HEK293 (cell line): Measurements from ENCODE around the gene RTBDN.

ENCODE experiments used
- CTCF ChIA-PET: fragments of 350-600 bp; formaldehyde crosslinking; extraction: SDS; loops from one replicate; lab custom pipeline; 2021; ENCODE audit warnings: antibody characterized with exemption; lab: Yijun Ruan, JAX
- POLR2A ChIA-PET: fragments of 300-600 bp; formaldehyde crosslinking; extraction: SDS; loops from one replicate; lab custom pipeline; 2020; ENCODE audit warnings: antibody characterized with exemption, inconsistent platforms; lab: Yijun Ruan, JAX
- H3K27ac ChIP-seq: fragments of 200-500 bp; sonication (Bioruptor generic); 2 replicates; pipeline ENCODE4 v1.5.1; 2014; ENCODE audit warnings: low read depth, low read length, control low read depth, inconsistent platforms; ENCODE audit errors: extremely low read depth
- H3K36me3 ChIP-seq, 2 experiments: fragments of 200-500 bp in 1 of 2; sonication (Bioruptor generic) in 1 of 2; 1 replicate in 1 of 2; 2 replicates in 1 of 2; pipeline ENCODE4 v1.5.1; 2014 to 2017; ENCODE audit warnings: inconsistent platforms in 2 of 2, low read length in 2 of 2; ENCODE audit not compliant: control insufficient read depth in 2 of 2, insufficient read depth in 1 of 2
- H3K4me1 ChIP-seq: fragments of 200-500 bp; sonication (Bioruptor generic); 2 replicates; pipeline ENCODE4 v1.5.1; 2014; ENCODE audit warnings: mild to moderate bottlenecking, low read length, inconsistent platforms; ENCODE audit not compliant: control insufficient read depth, insufficient read depth
- H3K4me3 ChIP-seq: 2 replicates; pipeline ENCODE4 v1.5.1; 2011; ENCODE audit warnings: low read depth, mild to moderate bottlenecking, control low read depth, low read length, moderate library complexity
- H3K9me3 ChIP-seq: fragments of 200-500 bp; sonication (Bioruptor generic); 2 replicates; pipeline ENCODE4 v1.5.1; 2014; ENCODE audit warnings: low read depth, low read length, inconsistent platforms; ENCODE audit not compliant: control insufficient read depth, insufficient read depth
- EGR2 ChIP-seq: fragments of 450-650 bp; formaldehyde crosslinking; IDR thresholded peaks from 2 replicates; pipeline ENCODE4 v1.5.1; 2016; ENCODE audit warnings: low read depth, missing biosample characterization, missing genetic modification characterization
- SCRT2 ChIP-seq: fragments of 450-650 bp; formaldehyde crosslinking; IDR thresholded peaks from 2 replicates; pipeline ENCODE4 v1.5.1; 2016; ENCODE audit warnings: missing biosample characterization, missing genetic modification characterization
- SP2 ChIP-seq: fragments of 450-650 bp; formaldehyde crosslinking; IDR thresholded peaks from 2 replicates; pipeline ENCODE4 v1.5.1; 2016; ENCODE audit warnings: missing biosample characterization, missing genetic modification characterization
- ZFHX2 ChIP-seq: fragments of 450-650 bp; formaldehyde crosslinking; conservative IDR thresholded peaks from 2 replicates; pipeline ENCODE4 v1.5.1; 2016; ENCODE audit warnings: missing biosample characterization, missing genetic modification characterization
- ZNF335 ChIP-seq: fragments of 450-650 bp; formaldehyde crosslinking; conservative IDR thresholded peaks from 2 replicates; pipeline ENCODE4 v1.5.1; 2016; ENCODE audit warnings: missing biosample characterization, missing genetic modification characterization
- ZNF391 ChIP-seq: fragments of 450-650 bp; formaldehyde crosslinking; IDR thresholded peaks from 2 replicates; pipeline ENCODE4 v1.5.1; 2016; ENCODE audit warnings: low read depth, missing biosample characterization, missing genetic modification characterization, borderline replicate concordance
- ZNF544 ChIP-seq: fragments of 450-650 bp; formaldehyde crosslinking; IDR thresholded peaks from 2 replicates; pipeline ENCODE4 v1.5.0; 2017; ENCODE audit warnings: missing biosample characterization, missing genetic modification characterization
- ZNF664 ChIP-seq: fragments of 450-650 bp; formaldehyde crosslinking; IDR thresholded peaks from 2 replicates; pipeline ENCODE4 v1.5.1; 2016; ENCODE audit warnings: missing biosample characterization, missing genetic modification characterization
- ZNF670 ChIP-seq: fragments of 450-650 bp; formaldehyde crosslinking; IDR thresholded peaks from 2 replicates; pipeline ENCODE4 v1.5.1; 2016; ENCODE audit warnings: missing biosample characterization, missing genetic modification characterization, low read depth
- TF ChIP-seq, protein P1 (sequence below): fragments of 450-650 bp; formaldehyde crosslinking; IDR thresholded peaks from 2 replicates; pipeline ENCODE4 v1.5.1; 2016; ENCODE audit warnings: missing biosample characterization, missing genetic modification characterization
- TF ChIP-seq, protein P2 (sequence below): fragments of 450-650 bp; formaldehyde crosslinking; IDR thresholded peaks from 2 replicates; pipeline ENCODE4 v1.5.1; 2016; ENCODE audit warnings: missing biosample characterization, missing genetic modification characterization
- TF ChIP-seq, protein P3 (sequence below): fragments of 450-650 bp; formaldehyde crosslinking; IDR thresholded peaks from 2 replicates; pipeline ENCODE4 v1.5.1; 2016; ENCODE audit warnings: missing biosample characterization, missing genetic modification characterization
- TF ChIP-seq, protein P4 (sequence below): fragments of 450-650 bp; formaldehyde crosslinking; IDR thresholded peaks from 2 replicates; pipeline ENCODE4 v1.5.1; 2016; ENCODE audit warnings: missing biosample characterization, missing genetic modification characterization

Gene RTBDN

DNA sequence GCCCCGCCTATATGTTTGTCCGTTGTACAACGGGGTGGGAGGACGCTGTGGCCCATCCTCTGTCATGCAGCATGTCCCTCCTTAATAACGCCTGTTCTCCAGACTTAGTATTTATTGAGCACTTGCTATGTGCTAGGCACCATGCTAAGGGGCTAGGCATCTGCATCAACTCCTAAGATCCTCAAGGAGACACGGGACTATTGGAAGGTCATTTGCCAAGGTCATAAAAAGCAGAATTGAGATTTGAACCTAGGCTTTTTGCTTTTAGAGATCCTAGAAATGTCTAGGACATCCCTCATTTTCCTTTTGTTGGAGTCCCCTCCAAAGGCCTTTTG lies 2.1 kb upstream of the RTBDN start:
- TF ChIP-seq, protein P1, sequence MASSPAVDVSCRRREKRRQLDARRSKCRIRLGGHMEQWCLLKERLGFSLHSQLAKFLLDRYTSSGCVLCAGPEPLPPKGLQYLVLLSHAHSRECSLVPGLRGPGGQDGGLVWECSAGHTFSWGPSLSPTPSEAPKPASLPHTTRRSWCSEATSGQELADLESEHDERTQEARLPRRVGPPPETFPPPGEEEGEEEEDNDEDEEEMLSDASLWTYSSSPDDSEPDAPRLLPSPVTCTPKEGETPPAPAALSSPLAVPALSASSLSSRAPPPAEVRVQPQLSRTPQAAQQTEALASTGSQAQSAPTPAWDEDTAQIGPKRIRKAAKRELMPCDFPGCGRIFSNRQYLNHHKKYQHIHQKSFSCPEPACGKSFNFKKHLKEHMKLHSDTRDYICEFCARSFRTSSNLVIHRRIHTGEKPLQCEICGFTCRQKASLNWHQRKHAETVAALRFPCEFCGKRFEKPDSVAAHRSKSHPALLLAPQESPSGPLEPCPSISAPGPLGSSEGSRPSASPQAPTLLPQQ (tag by site-specific recombination), result no peak
- TF ChIP-seq, protein P2, sequence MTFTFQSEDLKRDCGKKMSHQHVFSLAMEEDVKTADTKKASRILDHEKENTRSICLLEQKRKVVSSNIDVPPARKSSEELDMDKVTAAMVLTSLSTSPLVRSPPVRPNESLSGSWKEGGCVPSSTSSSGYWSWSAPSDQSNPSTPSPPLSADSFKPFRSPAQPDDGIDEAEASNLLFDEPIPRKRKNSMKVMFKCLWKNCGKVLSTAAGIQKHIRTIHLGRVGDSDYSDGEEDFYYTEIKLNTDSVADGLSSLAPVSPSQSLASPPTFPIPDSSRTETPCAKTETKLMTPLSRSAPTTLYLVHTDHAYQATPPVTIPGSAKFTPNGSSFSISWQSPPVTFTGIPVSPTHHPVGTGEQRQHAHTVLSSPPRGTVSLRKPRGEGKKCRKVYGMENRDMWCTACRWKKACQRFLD (tag by site-specific recombination), result no peak
- TF ChIP-seq ZNF670 (tag by site-specific recombination) (no peak), ZNF664 (tag by site-specific recombination) (peak; percentile 98), ZNF391 (tag by site-specific recombination) (0 out of 2 replicates have a peak, but pooled peaks have one; percentile 1), ZNF544 (no peak), ZNF335 (tag by site-specific recombination) (peak; percentile 40), SCRT2 (no peak)
- TF ChIP-seq, protein P3, sequence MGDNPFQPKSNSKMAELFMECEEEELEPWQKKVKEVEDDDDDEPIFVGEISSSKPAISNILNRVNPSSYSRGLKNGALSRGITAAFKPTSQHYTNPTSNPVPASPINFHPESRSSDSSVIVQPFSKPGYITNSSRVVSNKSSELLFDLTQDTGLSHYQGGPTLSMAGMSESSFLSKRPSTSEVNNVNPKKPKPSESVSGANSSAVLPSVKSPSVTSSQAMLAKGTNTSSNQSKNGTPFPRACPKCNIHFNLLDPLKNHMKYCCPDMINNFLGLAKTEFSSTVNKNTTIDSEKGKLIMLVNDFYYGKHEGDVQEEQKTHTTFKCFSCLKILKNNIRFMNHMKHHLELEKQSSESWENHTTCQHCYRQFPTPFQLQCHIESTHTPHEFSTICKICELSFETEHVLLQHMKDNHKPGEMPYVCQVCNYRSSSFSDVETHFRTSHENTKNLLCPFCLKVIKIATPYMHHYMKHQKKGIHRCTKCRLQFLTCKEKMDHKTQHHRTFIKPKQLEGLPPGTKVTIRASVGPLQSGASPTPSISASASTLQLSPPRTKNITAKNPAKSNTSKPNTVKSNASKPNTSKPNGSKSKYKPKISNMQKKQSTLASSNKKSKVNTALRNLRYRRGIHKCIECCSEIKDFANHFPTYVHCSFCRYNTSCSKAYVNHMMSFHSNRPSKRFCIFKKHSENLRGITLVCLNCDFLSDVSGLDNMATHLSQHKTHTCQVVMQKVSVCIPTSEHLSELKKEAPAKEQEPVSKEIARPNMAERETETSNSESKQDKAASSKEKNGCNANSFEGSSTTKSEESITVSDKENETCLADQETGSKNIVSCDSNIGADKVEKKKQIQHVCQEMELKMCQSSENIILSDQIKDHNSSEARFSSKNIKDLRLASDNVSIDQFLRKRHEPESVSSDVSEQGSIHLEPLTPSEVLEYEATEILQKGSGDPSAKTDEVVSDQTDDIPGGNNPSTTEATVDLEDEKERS (tag by site-specific recombination), result no peak
- TF ChIP-seq, all 188 proteins: peak for 3
- H3K9me3 ChIP-seq, result no peaks in the 10 kb centered on the region
- POLR2A ChIA-PET, result no interaction called here
- no peaks in the 10 kb centered on the region for H3K36me3 ChIP-seq
- no peak overlapping the region for H3K4me3 ChIP-seq
- CTCF ChIA-PET, result interaction anchor here (0.9 to 1.9 kb wide), 7 partner anchors 9 to 49 kb away, joined by 3 to 12 read pairs (median 4); no protein-coding TSS in a partner anchor
- 0 out of 2 replicates have a peak, but pooled peaks cover 2% of the 10 kb centered on the region for H3K4me1 ChIP-seq
- no peak overlapping the region for H3K27ac ChIP-seq

DNA sequence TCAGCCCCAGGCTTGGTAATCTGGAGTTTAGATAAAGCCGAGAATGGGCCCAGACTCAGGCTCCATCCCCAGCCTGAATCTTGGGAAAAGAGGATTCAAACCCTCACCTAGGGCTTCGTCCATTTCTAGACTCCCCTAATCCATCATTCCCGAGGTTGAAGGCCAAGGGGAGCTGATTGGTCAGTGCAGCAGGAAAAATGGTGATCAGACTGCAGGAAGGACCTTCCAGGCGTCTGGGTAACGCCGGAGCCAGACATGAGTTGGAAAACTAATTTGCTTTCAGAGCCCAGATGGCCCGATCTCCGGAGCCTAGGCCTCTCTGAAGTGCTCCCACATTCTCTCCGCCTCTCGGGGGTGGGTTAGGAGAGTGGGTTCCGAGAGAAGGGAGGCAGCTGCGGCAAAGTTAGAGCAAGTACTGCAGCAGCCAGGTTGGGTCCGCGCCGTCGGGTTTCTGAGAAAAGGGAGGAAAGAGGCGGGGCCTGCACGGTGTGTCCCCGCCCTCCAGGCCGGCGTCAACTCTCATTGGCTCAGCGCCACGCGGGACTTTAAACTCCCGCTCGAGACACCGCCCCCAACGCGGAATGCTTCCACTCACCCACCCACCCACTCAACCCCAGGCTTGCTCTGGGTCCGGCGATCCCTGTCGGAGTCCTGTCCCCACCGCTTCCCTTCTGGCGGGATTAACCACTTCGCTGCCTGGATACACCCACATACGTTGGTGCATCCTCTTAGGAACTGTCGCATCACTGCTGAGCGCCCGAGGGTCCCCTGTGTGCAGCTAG lies 788 bp upstream of the RTBDN start:
- TF ChIP-seq ZFHX2, result peak; percentile 62
- TF ChIP-seq EGR2 (tag by site-specific recombination), result peak; percentile 60
- peak; percentile 78 for TF ChIP-seq SP2 (tag by site-specific recombination)
- TF ChIP-seq ZNF335 (tag by site-specific recombination), result 0 out of 2 replicates have a peak, but pooled peaks have one; percentile 4
- TF ChIP-seq, protein P4, sequence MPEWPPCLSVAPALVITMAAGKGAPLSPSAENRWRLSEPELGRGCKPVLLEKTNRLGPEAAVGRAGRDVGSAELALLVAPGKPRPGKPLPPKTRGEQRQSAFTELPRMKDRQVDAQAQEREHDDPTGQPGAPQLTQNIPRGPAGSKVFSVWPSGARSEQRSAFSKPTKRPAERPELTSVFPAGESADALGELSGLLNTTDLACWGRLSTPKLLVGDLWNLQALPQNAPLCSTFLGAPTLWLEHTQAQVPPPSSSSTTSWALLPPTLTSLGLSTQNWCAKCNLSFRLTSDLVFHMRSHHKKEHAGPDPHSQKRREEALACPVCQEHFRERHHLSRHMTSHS (tag by site-specific recombination), result no peak
- Histone ChIP-seq H3K36me3 (no peaks in the 10 kb centered on the region), H3K27ac (no peak overlapping the region), H3K9me3 (no peaks in the 10 kb centered on the region), H3K4me1 (0 out of 2 replicates have a peak, but pooled peaks cover 2% of the 10 kb centered on the region), H3K4me3 (no peak overlapping the region)
- POLR2A ChIA-PET, result interaction anchor here (1.4 to 1.5 kb wide), 2 partner anchors 29 to 46 kb away, joined by 3 to 6 read pairs; partner anchors contain the start of genes DNASE2 and RNASEH2A
- CTCF ChIA-PET, result interaction anchor here (1.1 to 1.9 kb wide), 4 partner anchors 10 to 78 kb away, joined by 3 to 15 read pairs (median 4); no protein-coding TSS in a partner anchor
